Suppressor macrophage treated with lipopolysaccharide for 4 hours (primary cell): ENCODE measurements around the gene FAM81A.

Experiments used
- DNase-seq: peaks from one replicate; pipeline ENCODE4 v3.0.0-alpha.2; 2020

The FAM81A gene

DNA sequence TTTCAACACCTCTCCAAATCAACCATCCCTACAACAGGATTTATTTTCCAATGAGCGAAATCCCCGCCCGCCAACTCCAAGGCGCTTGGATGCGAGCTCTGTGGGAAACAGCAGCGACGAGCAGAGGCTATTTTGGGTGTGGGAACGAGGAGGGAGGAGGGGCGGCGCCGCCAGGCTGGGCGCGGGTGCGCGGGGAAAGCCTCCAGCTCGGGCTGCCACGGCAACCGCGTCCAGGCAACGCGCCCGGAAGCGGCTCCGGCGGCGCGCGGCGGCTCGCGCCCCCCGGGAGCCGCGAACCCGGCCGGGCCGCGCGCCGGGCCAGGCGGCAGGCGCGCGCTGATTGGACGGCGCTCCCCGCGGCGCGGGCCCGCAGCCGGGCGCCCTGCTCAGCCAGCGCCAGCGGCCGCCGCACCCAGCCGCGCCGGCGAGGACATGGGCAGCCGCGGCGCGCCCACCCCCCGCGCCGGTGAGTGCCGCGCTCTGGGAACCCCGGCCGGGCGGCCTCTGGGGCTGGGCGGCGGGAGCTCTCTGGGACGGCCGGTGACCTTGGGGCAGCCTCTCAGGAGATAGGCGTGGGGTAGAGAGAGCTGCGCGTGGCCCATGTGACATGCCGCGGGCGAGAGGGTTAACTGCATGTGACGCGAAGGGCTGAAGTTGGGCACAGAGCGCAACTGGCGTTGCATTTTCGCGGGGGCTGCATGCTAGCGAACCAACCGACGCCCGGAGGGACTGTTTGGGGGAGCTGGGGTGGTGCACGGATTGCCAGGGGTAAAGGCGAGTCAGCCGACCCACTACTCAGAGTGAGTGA lies at the start of gene FAM81A:
TSS of gene FAM81A (plus strand) at position 370 of the 808 bp plus-strand sequence. CDS start 20,441 bp downstream, outside the sequence.
- DNase-seq = peak; percentile 68

DNA sequence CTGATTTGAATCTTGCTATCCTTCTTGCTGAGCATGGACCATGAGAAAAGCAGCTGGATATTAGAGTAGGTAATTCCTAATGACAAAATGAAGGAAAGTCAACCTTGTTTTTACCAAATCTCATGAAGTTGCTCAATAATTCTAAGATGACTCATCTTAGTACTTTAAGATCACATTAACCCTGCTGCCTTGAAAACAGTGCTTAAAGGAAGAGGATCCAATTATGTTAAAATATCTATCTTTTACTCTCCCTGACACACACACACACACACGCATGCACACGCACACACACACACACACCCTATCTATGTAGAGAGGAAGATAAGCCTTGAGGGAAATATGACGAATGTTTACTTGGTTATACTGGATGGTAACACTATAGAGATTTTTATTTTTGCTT lies 49.3 kb upstream of the FAM81A start:
- peak; percentile 55 for DNase-seq

- no peak for DNase-seq
These were observed 45.7 kb upstream of the FAM81A start for GRCh38 chr15:59392299-59392698.

DNA sequence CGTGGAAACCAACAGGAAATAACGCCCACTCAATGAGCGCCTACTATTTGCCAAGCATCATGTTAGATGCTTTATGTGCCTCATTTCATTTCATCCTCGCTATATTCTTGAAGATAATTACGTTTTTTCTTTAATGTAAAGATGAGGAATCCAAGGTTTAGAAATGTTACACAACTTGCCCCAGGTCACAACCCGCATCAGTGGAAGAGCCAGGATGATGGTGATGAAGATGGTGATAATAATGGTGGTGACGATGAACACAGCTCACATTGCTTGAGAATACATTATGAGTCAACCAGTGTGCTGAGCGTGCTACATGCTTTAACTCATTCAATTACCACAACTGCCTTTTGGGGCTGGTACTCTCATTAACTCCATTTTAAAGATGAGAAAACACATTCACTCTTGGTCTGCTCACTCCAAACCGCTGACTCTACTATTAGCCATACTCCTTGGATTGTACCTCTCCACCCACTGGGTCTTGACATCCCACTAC lies 43.8 kb upstream of the FAM81A start:
- no peak for DNase-seq

DNA sequence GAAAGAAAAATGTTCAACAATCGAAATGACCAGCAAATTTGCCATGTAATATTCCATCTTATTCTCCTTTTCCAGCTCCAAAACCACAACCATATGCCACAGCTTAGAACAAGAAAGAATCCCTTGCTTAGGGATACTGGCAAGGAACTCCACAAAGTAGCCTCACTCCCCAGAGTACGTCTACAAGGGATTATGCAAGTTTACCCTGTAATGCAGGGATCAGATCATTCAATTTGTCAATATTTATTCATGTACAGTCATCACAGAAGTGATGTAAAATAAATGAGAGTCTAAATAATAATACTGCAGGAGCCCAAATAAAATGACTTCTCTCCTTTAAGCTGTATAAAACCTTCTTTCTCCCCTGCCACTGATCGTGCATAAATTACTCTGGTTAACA lies 41.8 kb upstream of the FAM81A start:
- no peak for DNase-seq

DNA sequence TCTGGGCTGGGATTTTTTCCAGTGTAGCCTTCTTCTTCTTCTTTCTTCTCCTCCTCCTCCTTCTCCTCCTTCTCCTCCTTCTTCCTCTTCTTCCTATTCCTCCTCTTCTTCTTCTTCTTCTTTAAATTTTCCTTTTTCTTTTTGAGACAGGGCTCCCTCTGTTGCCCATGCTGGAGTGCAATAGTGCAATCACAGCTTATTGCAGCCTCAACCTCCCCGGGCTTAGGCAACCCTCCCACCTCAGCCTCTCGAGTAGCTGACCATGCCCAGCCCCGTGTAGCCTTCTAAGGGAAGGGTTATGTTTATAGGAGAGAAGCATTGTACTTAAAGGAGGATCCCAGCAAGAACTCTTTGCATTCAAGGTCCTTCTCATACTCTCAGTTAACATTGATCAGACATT lies 41.3 kb upstream of the FAM81A start:
- DNase-seq = no peak

DNA sequence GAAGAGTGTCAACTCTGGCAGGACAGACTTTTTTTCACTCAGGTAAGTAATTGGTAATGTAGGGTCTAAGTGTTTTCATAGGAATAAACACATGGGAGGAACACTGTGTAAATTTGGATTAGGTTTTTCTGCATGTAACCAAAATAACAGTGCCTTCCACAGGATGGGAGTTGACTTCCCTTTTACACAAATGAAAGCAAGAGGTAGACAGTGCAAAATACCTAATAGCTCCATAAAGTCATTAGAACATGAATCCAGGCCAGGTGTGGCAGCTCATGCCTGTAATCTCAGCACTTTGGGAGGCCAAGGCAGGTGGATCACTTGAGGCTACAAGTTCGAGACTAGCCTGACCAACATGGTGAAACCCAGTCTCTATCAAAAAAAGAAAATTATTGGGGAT lies 39.8 kb upstream of the FAM81A start:
- no peak for DNase-seq

DNA sequence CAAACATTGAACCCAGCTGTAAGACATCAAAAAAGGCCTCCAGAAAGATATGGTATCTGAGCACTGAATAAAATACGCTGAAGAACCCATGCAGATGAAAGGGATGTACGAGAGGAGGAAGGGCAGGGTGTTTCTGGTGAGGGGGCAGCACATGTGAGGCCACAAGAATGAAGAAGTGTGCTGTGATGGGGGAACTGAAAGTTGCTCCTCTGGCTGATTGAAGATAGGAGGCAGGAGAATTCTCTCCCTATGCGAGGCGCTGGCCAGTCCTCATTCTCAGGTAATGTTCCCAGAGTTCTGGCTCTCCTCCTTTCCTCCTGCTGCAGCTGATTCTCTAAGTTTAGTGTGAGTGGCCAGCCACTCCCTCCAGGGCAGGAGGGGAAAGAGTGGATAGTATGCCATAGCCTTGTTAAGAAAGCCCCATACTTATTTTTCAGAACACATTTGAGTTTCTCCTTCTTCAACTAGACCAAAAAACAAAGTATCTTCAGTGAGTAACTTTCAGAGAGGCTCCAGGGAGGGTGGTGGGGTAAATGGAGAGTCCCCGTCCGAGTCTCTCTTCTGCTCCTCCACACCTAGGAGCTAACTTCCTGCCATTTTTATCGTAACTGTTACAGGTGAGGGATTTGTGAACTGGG lies 38.4 kb upstream of the FAM81A start:
- DNase-seq = peak; percentile 81

DNA sequence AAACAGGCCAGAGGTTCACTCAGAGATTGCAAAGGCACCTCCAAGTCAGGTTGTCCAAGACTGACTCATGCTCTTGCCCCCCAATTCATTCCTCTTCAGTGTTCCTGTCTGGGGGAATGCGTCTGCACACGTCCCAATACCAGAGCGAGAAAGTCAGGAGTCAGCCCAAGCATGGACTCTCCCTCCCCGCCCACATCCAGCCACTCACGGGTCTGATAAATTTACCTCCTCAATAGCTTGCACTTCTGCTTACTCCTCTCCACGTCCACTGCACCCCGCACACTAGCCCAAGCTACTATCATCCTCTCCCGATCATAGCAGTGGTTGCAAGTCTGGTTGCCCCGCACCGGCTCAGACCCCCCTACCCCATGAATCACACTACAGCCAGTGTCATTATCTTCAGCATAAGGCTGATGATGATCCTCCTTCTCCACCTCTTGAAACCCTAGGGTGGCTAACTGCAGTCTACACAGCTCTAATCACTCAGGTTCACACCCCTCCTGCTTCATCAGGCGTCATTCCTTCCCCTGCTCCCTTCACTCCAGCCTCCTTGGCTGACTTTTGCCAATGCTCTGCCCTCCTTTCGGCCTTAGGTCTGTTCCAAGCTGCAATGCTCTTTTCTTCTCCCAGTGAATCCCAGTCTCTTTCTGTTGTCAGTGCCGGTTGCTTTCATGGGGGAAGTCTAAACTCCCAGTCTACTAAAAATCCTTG lies 37.7 kb upstream of the FAM81A start:
- DNase-seq = no peak

GRCh38 chr15:59401051-59401823 lies 36.7 kb upstream of the FAM81A start:
- peak; percentile 75 for DNase-seq

DNA sequence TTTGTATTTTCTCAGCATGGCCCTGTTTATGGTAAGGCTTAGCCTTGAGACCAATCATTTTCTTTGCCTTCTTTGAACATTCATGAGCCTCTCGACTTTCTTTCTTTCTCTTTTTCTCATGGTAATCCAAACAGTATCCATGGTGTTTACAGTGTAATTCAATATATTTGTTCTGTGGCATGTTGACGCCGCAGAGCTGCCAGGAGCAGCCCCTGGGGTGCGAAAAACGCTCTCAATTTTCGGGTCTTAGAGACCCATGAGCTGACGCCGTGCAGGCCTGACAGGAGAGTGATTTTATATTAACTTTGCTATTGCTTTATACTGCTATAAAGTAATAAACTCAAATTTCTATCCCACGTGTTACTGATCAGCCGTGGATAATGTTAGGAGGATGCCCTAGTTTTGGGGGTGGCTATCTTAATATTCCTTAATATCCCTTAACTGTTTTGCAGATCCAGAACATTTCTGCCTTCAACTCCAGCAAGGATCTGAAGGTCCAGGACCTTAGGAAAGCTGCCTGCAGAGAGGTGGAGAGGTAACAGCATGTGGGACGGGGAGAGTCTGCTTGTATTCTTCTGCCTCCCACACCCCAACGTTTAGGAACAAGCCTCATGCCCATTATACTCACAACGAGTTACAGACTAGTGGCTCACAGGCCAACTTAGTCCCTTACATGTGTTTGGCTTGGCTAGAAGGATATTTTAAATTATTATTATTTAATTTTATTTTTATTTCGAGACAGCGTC lies 36.0 kb upstream of the FAM81A start:
- no peak for DNase-seq

DNA sequence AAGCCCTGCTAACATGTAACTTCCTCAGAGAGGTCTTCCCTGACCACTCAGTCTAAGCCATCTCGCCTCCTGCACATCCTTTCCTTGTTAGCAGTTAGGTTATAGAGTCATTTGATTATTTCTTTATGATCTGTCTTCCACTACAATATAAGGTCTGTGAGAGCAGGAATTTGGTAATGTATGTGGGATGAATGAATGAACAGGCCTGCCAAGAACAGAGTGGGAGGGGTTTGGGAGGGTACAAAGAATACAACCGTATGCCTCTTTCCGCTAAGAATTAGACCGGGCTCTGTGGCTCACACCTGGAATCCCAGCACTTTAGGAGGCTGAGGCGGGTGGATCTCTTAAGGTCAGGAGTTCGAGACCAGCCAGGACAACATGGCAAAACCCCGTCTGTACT lies 32.9 kb upstream of the FAM81A start:
- DNase-seq = no peak

- peak; percentile 83 for DNase-seq
These were observed 31.5 kb upstream of the FAM81A start for GRCh38 chr15:59406446-59406845.

- no peak for DNase-seq
These were observed 30.0 kb upstream of the FAM81A start for GRCh38 chr15:59407946-59408345.

- DNase-seq = peak; percentile 49
These were observed 27.5 kb upstream of the FAM81A start for GRCh38 chr15:59410391-59410896.

- DNase-seq = no peak
These were observed 24.4 kb upstream of the FAM81A start for GRCh38 chr15:59413577-59413976.

DNA sequence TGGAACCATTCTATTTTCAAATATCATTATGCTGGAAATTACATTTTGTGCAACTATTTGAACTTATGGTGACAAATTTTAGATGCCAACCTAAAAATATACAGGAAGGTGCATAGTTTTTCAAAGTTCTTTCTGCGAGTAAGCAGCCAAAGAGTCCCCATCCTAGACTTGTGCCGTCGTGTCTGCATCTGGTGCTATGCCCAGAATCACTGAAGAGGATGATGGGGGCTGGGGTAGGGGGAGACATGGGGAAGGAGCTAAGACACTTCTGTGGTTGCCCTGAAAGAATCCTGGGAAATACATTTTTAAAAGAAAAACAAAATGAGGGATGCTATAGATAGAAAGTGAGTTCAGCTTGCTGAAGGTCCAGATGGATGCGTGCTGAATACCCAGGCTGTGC lies 21.2 kb upstream of the FAM81A start:
- DNase-seq = no peak

DNA sequence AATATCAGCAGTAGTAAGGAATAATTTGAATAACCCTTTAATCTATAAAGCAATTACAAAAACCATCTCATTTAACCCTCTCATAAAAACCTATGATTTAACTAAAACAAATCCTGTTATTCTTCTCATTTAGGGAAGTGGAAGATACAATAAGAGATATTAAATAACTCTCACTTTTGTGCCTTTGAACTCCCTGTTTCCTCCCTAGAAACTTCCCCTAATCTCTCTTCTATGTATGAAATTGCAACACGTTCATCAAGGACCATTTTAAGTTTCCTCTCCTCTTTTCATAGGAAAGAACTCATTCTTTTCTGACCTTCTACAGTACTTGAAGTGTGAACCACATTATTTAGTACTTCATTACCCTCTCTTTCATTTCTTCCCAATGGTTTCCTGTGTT lies 18.8 kb upstream of the FAM81A start:
- DNase-seq = no peak

DNA sequence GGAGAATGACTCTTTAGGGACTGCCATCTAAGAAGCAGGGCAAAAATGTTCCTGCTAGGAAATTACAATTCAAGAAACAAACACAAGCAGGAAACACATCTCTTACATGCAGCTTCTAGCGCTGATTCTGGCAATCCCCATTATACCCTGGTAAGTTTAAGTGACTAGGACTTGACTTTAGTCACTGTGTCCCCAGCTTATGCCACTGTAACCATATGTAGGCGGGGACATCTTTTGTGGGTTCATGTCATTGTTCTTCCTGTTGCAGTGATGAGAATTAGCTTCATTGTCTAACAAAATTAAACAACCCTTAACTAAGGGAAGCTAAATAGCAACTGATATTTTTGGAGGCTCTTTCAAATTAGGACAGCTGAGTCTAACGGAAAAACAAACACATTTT lies 17.9 kb upstream of the FAM81A start:
- DNase-seq = no peak

DNA sequence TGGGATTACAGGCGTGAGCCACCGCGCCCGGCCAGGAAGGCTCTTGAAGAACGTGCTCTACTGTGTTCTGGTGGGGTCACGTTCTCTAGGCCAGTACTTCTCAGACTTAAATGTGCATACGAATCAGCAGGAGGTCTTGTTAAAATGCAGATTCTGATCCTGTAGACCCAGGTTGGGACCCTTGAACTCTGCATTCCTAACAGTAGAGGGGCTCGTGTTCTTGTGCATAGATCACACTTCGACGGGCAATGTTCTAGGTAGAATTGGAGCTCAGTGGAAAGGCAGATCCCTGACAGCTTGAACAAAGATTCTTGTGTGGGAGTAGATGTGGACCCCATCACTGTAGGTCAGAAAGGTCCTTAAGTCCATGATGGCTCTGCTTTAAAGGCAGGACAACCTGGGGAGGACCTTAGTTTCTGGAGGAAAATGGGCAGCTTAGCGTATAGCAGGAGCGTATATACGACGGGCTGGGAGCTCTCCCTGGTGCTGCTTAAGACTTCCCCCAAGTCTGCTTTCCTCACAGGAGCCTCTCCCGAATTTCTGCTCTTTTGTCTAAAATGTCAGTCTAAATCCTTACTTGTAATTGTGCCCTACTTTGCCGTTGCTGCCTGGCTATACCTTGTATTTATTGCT lies 16.9 kb upstream of the FAM81A start:
- DNase-seq = no peak

- no peak for DNase-seq
These were observed 13.4 kb upstream of the FAM81A start for GRCh38 chr15:59424616-59425015.
